ENCODE measurements around the gene ITPK1. TPM values are rescaled to one million over a fixed set of nuclear protein-coding genes. Genes with fewer than 3 reads are reported as not detected.
"Not testable (repeated sequence)": the region's sequence is repeated elsewhere in the genome, so short reads cannot be mapped to it uniquely, and the experiment has no call there.

Gene ITPK1
- total RNA-seq, 4 donors from 2014 or later: 108 to 221 (median 138) TPM

DNA sequence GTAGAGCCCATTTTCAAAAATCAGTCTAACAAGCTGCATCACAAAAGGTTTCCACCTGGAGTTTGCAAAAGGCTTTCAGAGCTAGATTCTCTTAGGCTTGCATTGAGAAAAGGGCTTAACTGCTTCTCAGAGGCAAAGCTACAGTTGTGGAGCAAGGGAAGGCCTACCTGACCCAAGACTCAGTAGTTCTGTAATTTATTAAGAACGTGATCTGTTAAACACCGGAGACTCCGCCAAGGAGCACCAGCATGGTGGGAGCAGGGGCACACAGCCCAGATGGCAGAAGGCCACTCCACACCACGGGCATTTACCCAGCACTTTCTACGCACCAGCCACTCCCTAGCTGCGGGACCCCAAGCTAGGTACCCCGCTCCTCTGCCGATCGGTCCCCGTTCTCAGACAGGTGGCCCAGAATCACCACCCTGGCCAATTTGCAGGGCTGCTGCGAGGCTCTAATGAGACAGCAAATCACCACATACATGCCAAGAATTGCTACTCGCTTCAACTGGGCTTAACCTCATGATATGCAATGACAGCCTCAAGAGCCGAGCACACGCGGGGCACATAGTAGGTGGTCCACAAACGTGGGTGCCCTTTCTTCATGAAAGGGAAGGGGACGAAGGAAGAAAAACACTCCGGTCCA lies 1.5 kb downstream of the ITPK1 start:
- intact Hi-C loops (cut with DNase I): loop anchor here (2.0 to 10.0 kb wide), 3 partner anchors 42 to 141 kb away; no protein-coding TSS in a partner anchor
- Histone ChIP-seq H3K4me1 (peaks cover 29 to 66% (median 63%) of the 10 kb centered on the region in 4 donors), H3K4me3 (peak overlapping the region; percentile 70 to 98 (median 84)), H3K27me3 (no peaks in the 10 kb centered on the region), H3K27ac (replicated peaks in 1 of 4) (peak overlapping the region; percentile 97 to 99 (median 99)), H3K36me3 (no peaks in the 10 kb centered on the region), H3K9me3 (no peaks in the 10 kb centered on the region)
- 22% methylated on average over 7 of the region's 18 CpGs for WGBS
- TF ChIP-seq, protein P1, sequence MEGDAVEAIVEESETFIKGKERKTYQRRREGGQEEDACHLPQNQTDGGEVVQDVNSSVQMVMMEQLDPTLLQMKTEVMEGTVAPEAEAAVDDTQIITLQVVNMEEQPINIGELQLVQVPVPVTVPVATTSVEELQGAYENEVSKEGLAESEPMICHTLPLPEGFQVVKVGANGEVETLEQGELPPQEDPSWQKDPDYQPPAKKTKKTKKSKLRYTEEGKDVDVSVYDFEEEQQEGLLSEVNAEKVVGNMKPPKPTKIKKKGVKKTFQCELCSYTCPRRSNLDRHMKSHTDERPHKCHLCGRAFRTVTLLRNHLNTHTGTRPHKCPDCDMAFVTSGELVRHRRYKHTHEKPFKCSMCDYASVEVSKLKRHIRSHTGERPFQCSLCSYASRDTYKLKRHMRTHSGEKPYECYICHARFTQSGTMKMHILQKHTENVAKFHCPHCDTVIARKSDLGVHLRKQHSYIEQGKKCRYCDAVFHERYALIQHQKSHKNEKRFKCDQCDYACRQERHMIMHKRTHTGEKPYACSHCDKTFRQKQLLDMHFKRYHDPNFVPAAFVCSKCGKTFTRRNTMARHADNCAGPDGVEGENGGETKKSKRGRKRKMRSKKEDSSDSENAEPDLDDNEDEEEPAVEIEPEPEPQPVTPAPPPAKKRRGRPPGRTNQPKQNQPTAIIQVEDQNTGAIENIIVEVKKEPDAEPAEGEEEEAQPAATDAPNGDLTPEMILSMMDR (IDR thresholded peaks at IDR 0.05): no peak
- no peak for TF ChIP-seq POLR2A (IDR thresholded peaks at IDR 0.05; ENCODE audit: low read depth)
- TF ChIP-seq EP300 (IDR thresholded peaks at IDR 0.05): no peak
- TF ChIP-seq POLR2AphosphoS5 (IDR thresholded peaks at IDR 0.05): no peak
- DNase-seq (ENCODE audit: extremely low spot score): no peak

DNA sequence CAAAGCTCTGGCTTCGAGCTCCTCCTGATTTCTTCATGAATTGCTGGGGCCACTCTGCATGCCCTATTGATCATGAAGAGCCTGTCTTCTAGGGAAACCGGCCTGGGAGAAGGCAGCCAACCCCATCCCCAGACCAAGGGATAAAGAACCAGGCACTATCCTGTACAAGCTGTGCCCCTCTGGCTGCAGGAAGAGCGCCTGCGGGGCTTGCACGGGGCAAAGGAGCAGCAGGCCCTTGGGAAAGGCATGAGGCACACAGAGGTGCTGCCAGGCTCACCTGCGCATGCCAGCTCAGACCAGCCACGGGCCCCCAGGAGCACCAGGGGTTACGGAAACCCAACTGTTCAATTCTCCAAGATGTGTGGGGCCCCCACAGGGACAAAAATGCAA lies 2.1 kb downstream of the ITPK1 start:
- 58% methylated on average over 5 of the region's 8 CpGs for WGBS
- no peaks in the 10 kb centered on the region for H3K36me3 ChIP-seq
- no peak for TF ChIP-seq POLR2AphosphoS5 (IDR thresholded peaks at IDR 0.05)
- no peak for TF ChIP-seq EP300 (IDR thresholded peaks at IDR 0.05)
- no peak for TF ChIP-seq POLR2A (IDR thresholded peaks at IDR 0.05; ENCODE audit: low read depth)
- TF ChIP-seq, protein P1 (IDR thresholded peaks at IDR 0.05): no peak
- DNase-seq (ENCODE audit: extremely low spot score): no peak
- no peaks in the 10 kb centered on the region for H3K27me3 ChIP-seq
- intact Hi-C loops (cut with DNase I): loop anchor here (2.0 to 10.0 kb wide), 3 partner anchors 41 to 141 kb away; no protein-coding TSS in a partner anchor
- H3K9me3 ChIP-seq: no peaks in the 10 kb centered on the region
- peak overlapping the region; percentile 97 to 99 (median 99) for H3K27ac ChIP-seq (replicated peaks in 1 of 4)
- H3K4me3 ChIP-seq: peak overlapping the region; percentile 70 to 98 (median 84)
- H3K4me1 ChIP-seq: peaks cover 31 to 71% (median 68%) of the 10 kb centered on the region in 4 donors

GRCh38 chr14:93112891-93113677 lies 2.6 kb downstream of the ITPK1 start:
- Histone ChIP-seq H3K27me3 (no peaks in the 10 kb centered on the region), H3K4me1 (peaks cover 35 to 77% (median 74%) of the 10 kb centered on the region in 4 donors), H3K36me3 (no peaks in the 10 kb centered on the region), H3K27ac (replicated peaks in 1 of 4) (peak overlapping the region; percentile 97 to 99 (median 99)), H3K9me3 (no peaks in the 10 kb centered on the region), H3K4me3 (peak overlapping the region; percentile 70 to 98 (median 84))
- peak; percentile 97 for DNase-seq (ENCODE audit: extremely low spot score)
- TF ChIP-seq POLR2A (IDR thresholded peaks at IDR 0.05; ENCODE audit: low read depth) (no peak), POLR2AphosphoS5 (IDR thresholded peaks at IDR 0.05) (peak; percentile 34 to 42), EP300 (IDR thresholded peaks at IDR 0.05) (no peak)
- TF ChIP-seq, protein P1 (IDR thresholded peaks at IDR 0.05): peak; percentile 78 to 80 (median 79)
- WGBS: 22% methylated on average over 14 of the region's 15 CpGs
- intact Hi-C loops (cut with DNase I): loop anchor here (5.0 to 10.0 kb wide), 2 partner anchors 41 to 78 kb away; no protein-coding TSS in a partner anchor

- Histone ChIP-seq H3K27ac (replicated peaks in 1 of 4) (peak overlapping the region in 1 of 4 donors; percentile 99), H3K4me1 (peaks cover 43 to 86% (median 83%) of the 10 kb centered on the region in 4 donors)
- H3K9me3 ChIP-seq: not testable (repeated sequence)
These were observed 4.2 kb downstream of the ITPK1 start for GRCh38 chr14:93111541-93111940.

More at GRCh38 chr14:93111541-93111940, 4.2 kb downstream of the ITPK1 start:
- 80% methylated on average over 8 of the region's 8 CpGs for WGBS
- intact Hi-C loops (cut with DNase I): loop anchor here (5.0 to 10.0 kb wide), 2 partner anchors 39 to 77 kb away; no protein-coding TSS in a partner anchor
- DNase-seq (ENCODE audit: extremely low spot score); H3K4me3 ChIP-seq; H3K27me3 ChIP-seq; H3K36me3 ChIP-seq: not testable (repeated sequence)

Data from esophagus muscularis mucosa (tissue), 4 donors.